HepG2 (cell line): Measurements from ENCODE around the gene ADSL. TPM values are rescaled to one million over a fixed set of nuclear protein-coding genes. Genes with fewer than 3 reads are reported as not detected.

Source experiments
- AGO1 ChIP-seq: fragments of 200-400 bp; formaldehyde crosslinking; IDR thresholded peaks from 2 replicates; pipeline ENCODE4 v1.6.1; 2017; ENCODE audit warnings: mild to moderate bottlenecking, low read depth, low read length, moderate library complexity; ENCODE audit not compliant: poor library complexity, severe bottlenecking
- FOXC1 ChIP-seq: sonication (generic); formaldehyde crosslinking; IDR thresholded peaks from 2 replicates; pipeline ENCODE4 v1.8.0; 2022; ENCODE audit warnings: mild to moderate bottlenecking, missing genetic modification reagents, borderline replicate concordance
- HMG20B ChIP-seq: conservative IDR thresholded peaks from 2 replicates; pipeline ENCODE4 v1.6.1; 2016; ENCODE audit warnings: missing genetic modification reagents, missing compliant biosample characterization
- HOXD1 ChIP-seq: sonication (generic); formaldehyde crosslinking; IDR thresholded peaks from 2 replicates; pipeline ENCODE4 v1.5.0; 2020; ENCODE audit warnings: missing genetic modification reagents
- MBNL3 ChIP-seq: fragments of 250-450 bp; sonication (Bioruptor Pico); conservative IDR thresholded peaks from 2 replicates; pipeline ENCODE4 v1.8.0; 2022; ENCODE audit warnings: mild to moderate bottlenecking, inconsistent platforms
- SUZ12 ChIP-seq: fragments of 150-350 bp; IDR thresholded peaks from 2 replicates; pipeline ENCODE4 v1.6.1; 2014; ENCODE audit warnings: low read depth, low read length
- THYN1 ChIP-seq: sonication (generic); formaldehyde crosslinking; IDR thresholded peaks from 2 replicates; pipeline ENCODE4 v1.8.1; 2023; ENCODE audit warnings: low read depth, mild to moderate bottlenecking, moderate library complexity, missing genetic modification reagents, borderline replicate concordance
- ZFP90 ChIP-seq: sonication (generic); formaldehyde crosslinking; IDR thresholded peaks from 2 replicates; pipeline ENCODE4 v1.8.0; 2022; ENCODE audit warnings: missing genetic modification reagents, mild to moderate bottlenecking, inconsistent platforms, borderline replicate concordance
- ZKSCAN8 ChIP-seq: IDR thresholded peaks from 2 replicates; pipeline ENCODE4 v1.6.1; 2016; ENCODE audit warnings: borderline replicate concordance, missing genetic modification reagents, missing compliant biosample characterization
- ZNF101 ChIP-seq: sonication (generic); formaldehyde crosslinking; IDR thresholded peaks from 2 replicates; pipeline ENCODE4 v1.4.0; 2020; ENCODE audit warnings: mild to moderate bottlenecking, low read depth, missing genetic modification reagents, borderline replicate concordance
- ZNF260 ChIP-seq: sonication (generic); formaldehyde crosslinking; IDR thresholded peaks from 2 replicates; pipeline ENCODE4 v1.4.0; 2020; ENCODE audit warnings: missing genetic modification reagents, low read depth, mild to moderate bottlenecking, borderline replicate concordance
- ZNF367 ChIP-seq: sonication (generic); formaldehyde crosslinking; IDR thresholded peaks from 2 replicates; pipeline ENCODE4 v1.4.0; 2020; ENCODE audit warnings: missing genetic modification reagents, borderline replicate concordance
- ZNF556 ChIP-seq: sonication (generic); formaldehyde crosslinking; IDR thresholded peaks from 2 replicates; pipeline ENCODE4 v1.4.0; 2020; ENCODE audit warnings: mild to moderate bottlenecking, missing genetic modification reagents, borderline replicate concordance
- ZNF660 ChIP-seq: sonication (generic); formaldehyde crosslinking; IDR thresholded peaks from 2 replicates; pipeline ENCODE4 v1.5.1; 2020; ENCODE audit warnings: mild to moderate bottlenecking, low read depth, missing genetic modification reagents, borderline replicate concordance
- ZNF761 ChIP-seq: sonication (generic); formaldehyde crosslinking; conservative IDR thresholded peaks from 2 replicates; pipeline ENCODE4 v1.4.0; 2020; ENCODE audit warnings: mild to moderate bottlenecking, missing genetic modification reagents
- polyA plus RNA-seq, 8 experiments: library from polyadenylated mRNA; depleted of rRNA in 3 of 8; stranded (reverse) in 7 of 8; unstranded in 1 of 8; fragments of >200 nt; fragmentation: Illumina TruSeq in 4 of 8; extraction: Trizol in 4 of 8; gene quantifications; 2 replicates each; pipeline versions ENCODE4 v1.2.1 to v1.2.3, GENCODE V29; 2011 to 2016; ENCODE audit warnings: low read depth in 4 of 8, missing spikeins in 1 of 8, mixed read lengths in 1 of 8; ENCODE audit not compliant: insufficient read depth in 1 of 8
- total RNA-seq, 5 experiments: library from RNA; depleted of rRNA; stranded (reverse); fragments of >200 nt; fragmentation: Illumina TruSeq; extraction: Trizol; gene quantifications; 2 replicates each; pipeline ENCODE4 v1.2.3, GENCODE V29; 2016; ENCODE audit warnings: low read depth in 1 of 5
- TF ChIP-seq, protein P1 (sequence below): sonication (generic); formaldehyde crosslinking; IDR thresholded peaks from 2 replicates; pipeline ENCODE4 v1.4.0; 2020; ENCODE audit warnings: missing genetic modification reagents, borderline replicate concordance
- TF ChIP-seq, protein P2 (sequence below): sonication (generic); formaldehyde crosslinking; IDR thresholded peaks from 2 replicates; pipeline ENCODE4 v1.5.0; 2020; ENCODE audit warnings: mild to moderate bottlenecking, missing genetic modification reagents
- TF ChIP-seq, protein P3 (sequence below), 2 experiments: sonication (generic) in 1 of 2; formaldehyde crosslinking in 1 of 2; IDR thresholded peaks; 2 replicates each; pipeline versions ENCODE4 v1.4.0 to v1.6.1; 2018 to 2020; ENCODE audit warnings: missing genetic modification reagents in 2 of 2, borderline replicate concordance in 1 of 2, low read depth in 1 of 2, mild to moderate bottlenecking in 1 of 2, missing biosample characterization in 1 of 2

Gene ADSL
- total and polyA plus RNA-seq, 2 of the 13 experiments (the other 11 are each of a cell fraction or from before 2014, with no cell fraction given), result 123 to 174 TPM

DNA sequence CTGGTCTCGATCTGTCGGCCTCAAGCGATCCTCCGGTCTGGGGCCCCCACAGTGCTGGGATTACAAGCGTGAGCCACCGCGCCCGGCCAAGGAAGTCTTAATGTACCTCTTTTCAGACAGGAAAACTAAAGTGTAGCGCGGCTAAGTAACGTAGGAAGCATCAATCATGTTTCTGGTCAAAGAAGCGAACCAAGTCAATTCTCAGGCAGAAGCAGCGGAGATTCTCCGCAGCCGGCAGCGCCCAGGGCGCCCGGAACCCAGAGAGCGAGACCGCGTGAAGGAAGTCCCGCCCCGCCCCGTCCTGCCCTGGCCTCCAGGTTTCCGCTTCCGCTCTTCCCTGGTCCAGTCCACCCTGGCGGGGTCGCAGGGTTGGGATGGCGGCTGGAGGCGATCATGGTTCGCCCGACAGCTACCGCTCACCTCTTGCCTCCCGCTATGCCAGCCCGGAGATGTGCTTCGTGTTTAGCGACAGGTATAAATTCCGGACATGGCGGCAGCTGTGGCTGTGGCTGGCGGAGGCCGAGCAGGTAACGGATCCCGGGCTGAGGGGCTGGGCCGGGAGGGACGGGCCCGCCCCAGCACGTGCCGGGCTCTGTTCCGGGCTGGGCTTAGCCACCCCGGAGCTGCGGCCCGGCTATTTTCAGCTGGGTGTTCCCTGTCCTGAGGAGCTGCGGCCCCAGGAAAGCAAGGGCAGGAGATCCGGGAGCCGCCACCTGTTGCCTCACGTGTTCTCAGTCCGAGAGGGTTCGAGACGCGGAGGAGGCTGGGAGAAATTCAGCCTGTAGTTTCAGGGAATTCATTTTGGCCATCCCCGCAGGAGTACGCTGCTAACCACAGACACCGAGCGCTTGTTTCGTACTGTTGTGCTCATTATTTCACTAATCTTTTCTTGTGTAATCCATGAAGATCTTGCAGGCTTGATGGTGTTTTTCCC, at the start of gene ADSL (continued):
- TF ChIP-seq, protein P1, sequence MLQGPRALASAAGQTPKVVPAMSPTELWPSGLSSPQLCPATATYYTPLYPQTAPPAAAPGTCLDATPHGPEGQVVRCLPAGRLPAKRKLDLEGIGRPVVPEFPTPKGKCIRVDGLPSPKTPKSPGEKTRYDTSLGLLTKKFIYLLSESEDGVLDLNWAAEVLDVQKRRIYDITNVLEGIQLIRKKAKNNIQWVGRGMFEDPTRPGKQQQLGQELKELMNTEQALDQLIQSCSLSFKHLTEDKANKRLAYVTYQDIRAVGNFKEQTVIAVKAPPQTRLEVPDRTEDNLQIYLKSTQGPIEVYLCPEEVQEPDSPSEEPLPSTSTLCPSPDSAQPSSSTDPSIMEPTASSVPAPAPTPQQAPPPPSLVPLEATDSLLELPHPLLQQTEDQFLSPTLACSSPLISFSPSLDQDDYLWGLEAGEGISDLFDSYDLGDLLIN (CRISPR knock-in tag), result peak; percentile 57; the same call in 1 of the 2 replicates
- no peak for TF ChIP-seq THYN1
- TF ChIP-seq ZFP90, result peak; percentile 90
- TF ChIP-seq MBNL3 (CRISPR knock-in tag), result no peak
- TF ChIP-seq, protein P2, sequence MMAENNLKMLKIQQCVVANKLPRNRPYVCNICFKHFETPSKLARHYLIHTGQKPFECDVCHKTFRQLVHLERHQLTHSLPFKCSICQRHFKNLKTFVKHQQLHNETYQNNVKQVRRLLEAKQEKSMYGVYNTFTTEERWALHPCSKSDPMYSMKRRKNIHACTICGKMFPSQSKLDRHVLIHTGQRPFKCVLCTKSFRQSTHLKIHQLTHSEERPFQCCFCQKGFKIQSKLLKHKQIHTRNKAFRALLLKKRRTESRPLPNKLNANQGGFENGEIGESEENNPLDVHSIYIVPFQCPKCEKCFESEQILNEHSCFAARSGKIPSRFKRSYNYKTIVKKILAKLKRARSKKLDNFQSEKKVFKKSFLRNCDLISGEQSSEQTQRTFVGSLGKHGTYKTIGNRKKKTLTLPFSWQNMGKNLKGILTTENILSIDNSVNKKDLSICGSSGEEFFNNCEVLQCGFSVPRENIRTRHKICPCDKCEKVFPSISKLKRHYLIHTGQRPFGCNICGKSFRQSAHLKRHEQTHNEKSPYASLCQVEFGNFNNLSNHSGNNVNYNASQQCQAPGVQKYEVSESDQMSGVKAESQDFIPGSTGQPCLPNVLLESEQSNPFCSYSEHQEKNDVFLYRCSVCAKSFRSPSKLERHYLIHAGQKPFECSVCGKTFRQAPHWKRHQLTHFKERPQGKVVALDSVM (CRISPR knock-in tag), result peak; percentile 39; the same call in 1 of the 2 replicates
- no peak; the same call in none of the 2 replicates for TF ChIP-seq ZNF556 (CRISPR knock-in tag)
- peak; percentile 29; the same call in 1 of the 2 replicates for TF ChIP-seq ZNF367 (CRISPR knock-in tag)
- TF ChIP-seq ZNF660, result no peak
- 0 out of 2 replicates have a peak, but pooled peaks have one; percentile 36 for TF ChIP-seq ZNF260 (CRISPR knock-in tag)
- TF ChIP-seq HOXD1, result peak; percentile 62; the same call in 1 of the 2 replicates
- peak; percentile 60 for TF ChIP-seq AGO1
- peak; percentile 78; the same call in 1 of the 2 replicates for TF ChIP-seq ZNF761 (CRISPR knock-in tag)
- TF ChIP-seq, protein P3, sequence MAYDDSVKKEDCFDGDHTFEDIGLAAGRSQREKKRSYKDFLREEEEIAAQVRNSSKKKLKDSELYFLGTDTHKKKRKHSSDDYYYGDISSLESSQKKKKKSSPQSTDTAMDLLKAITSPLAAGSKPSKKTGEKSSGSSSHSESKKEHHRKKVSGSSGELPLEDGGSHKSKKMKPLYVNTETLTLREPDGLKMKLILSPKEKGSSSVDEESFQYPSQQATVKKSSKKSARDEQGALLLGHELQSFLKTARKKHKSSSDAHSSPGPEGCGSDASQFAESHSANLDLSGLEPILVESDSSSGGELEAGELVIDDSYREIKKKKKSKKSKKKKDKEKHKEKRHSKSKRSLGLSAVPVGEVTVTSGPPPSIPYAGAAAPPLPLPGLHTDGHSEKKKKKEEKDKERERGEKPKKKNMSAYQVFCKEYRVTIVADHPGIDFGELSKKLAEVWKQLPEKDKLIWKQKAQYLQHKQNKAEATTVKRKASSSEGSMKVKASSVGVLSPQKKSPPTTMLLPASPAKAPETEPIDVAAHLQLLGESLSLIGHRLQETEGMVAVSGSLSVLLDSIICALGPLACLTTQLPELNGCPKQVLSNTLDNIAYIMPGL (CRISPR knock-in tag; IDR thresholded peaks at IDR 0.05; ENCODE audit: borderline replicate concordance in 1 of 2, low read depth in 1 of 2), result peak in 1 of 2 experiments; percentile 91; a peak in 3 of 4 replicates
- no peak for TF ChIP-seq SUZ12
- peak; percentile 44; the same call in 1 of the 2 replicates for TF ChIP-seq HMG20B (CRISPR knock-in tag)
- no peak; the same call in 1 of the 2 replicates for TF ChIP-seq FOXC1 (CRISPR knock-in tag)
- TF ChIP-seq ZKSCAN8 (CRISPR knock-in tag), result peak; percentile 87
- TF ChIP-seq ZNF101 (CRISPR knock-in tag), result peak; percentile 96; the same call in 1 of the 2 replicates
